PC-9 (cell line): ENCODE results near the gene SPECC1L. TPM values are rescaled to one million over a fixed set of nuclear protein-coding genes. Genes with fewer than 3 reads are reported as not detected.

Experiments used
- BruUV-seq: library from RNA; stranded (reverse); fragments of 400-500 nt; replicated peaks from 2 replicates; lab custom pipeline; 2021; lab: Mats Ljungman, UMichigan
- CTCF ChIA-PET: fragments of 300-600 bp; sonication (Branson Sonifier 250); formaldehyde crosslinking; loops from one replicate; lab custom pipeline; 2022; ENCODE audit warnings: antibody characterized with exemption; lab: Charles Lee
- POLR2A ChIA-PET: fragments of 300-600 bp; sonication (Branson Sonifier 250); formaldehyde crosslinking; loops from one replicate; lab custom pipeline; 2022; ENCODE audit warnings: antibody characterized with exemption; ENCODE audit not compliant: unreplicated experiment; lab: Charles Lee
- DNase-seq, 2 experiments: peaks; one replicate each; pipeline versions ENCODE4 v3.0.0 to v3.0.0-alpha.2; 2015 to 2022; ENCODE audit warnings: mixed read lengths in 1 of 2
- H2AFZ ChIP-seq: fragments of 200-600 bp; sonication (generic); 2 replicates; pipeline ENCODE4 v1.8.1; 2017; ENCODE audit warnings: antibody characterized with exemption
- H3F3A ChIP-seq: fragments of 200-600 bp; sonication (generic); 2 replicates; pipeline ENCODE4 v1.8.1; 2017; ENCODE audit warnings: antibody characterized with exemption, mild to moderate bottlenecking, low read depth; ENCODE audit not compliant: insufficient read depth
- H3K27ac ChIP-seq: fragments of 200-600 bp; sonication (generic); 2 replicates; pipeline ENCODE4 v1.6.1; 2016; ENCODE audit warnings: mixed run types
- H3K27me3 ChIP-seq: fragments of 200-600 bp; sonication (generic); 2 replicates; pipeline ENCODE4 v1.6.1; 2016; ENCODE audit warnings: low read depth, mixed run types; ENCODE audit not compliant: insufficient read depth
- H3K36me3 ChIP-seq: fragments of 200-600 bp; sonication (generic); 2 replicates; pipeline ENCODE4 v1.6.1; 2016; ENCODE audit warnings: low read depth, mixed run types
- H3K4me1 ChIP-seq: fragments of 200-600 bp; sonication (generic); replicated peaks from 2 replicates; pipeline ENCODE4 v1.6.1; 2016; ENCODE audit warnings: mixed run types; ENCODE audit not compliant: insufficient read depth
- H3K4me2 ChIP-seq: fragments of 200-600 bp; sonication (generic); 2 replicates; pipeline ENCODE4 v1.6.1; 2017; ENCODE audit warnings: mixed run types
- H3K4me3 ChIP-seq: fragments of 200-600 bp; sonication (generic); 2 replicates; pipeline ENCODE4 v1.6.1; 2016; ENCODE audit warnings: mixed run types
- H3K79me2 ChIP-seq: fragments of 200-600 bp; sonication (generic); 2 replicates; pipeline ENCODE4 v1.6.1; 2017; ENCODE audit warnings: low read depth, mixed run types
- H3K9me2 ChIP-seq: fragments of 200-600 bp; sonication (generic); 2 replicates; pipeline ENCODE4 v1.8.1; 2017; ENCODE audit warnings: mild to moderate bottlenecking; ENCODE audit not compliant: insufficient read depth
- H3K9me3 ChIP-seq: fragments of 200-600 bp; sonication (generic); 2 replicates; pipeline ENCODE4 v1.8.1; 2016; ENCODE audit warnings: low read depth; ENCODE audit not compliant: insufficient read depth
- H4K20me1 ChIP-seq: fragments of 200-600 bp; sonication (generic); 2 replicates; pipeline ENCODE4 v1.8.1; 2017; ENCODE audit not compliant: insufficient read depth
- EZH2 ChIP-seq: fragments of 200-600 bp; sonication (generic); IDR thresholded peaks from 2 replicates; pipeline ENCODE4 v1.8.0; 2017; ENCODE audit warnings: antibody characterized with exemption, low read depth
- intact Hi-C: fragments of 100-400 bp; cut with micrococcal nuclease; formaldehyde crosslinking; loops from one replicate; pipeline ENCODE4 v1.10.0; 2022; ENCODE audit not compliant: unreplicated experiment
- total RNA-seq: library from RNA; stranded (reverse); gene quantifications from 2 replicates; pipeline ENCODE4 v1.2.3, GENCODE V29; 2021
- TF ChIP-seq, protein P1 (sequence below): fragments of 200-600 bp; sonication (generic); conservative IDR thresholded peaks from 2 replicates; pipeline ENCODE4 v1.6.1; 2017; ENCODE audit warnings: mixed run types, antibody characterized with exemption, mild to moderate bottlenecking, moderate library complexity

SPECC1L gene
- total RNA-seq, 1 experiment from 2014 or later, result 38.9 TPM

DNA sequence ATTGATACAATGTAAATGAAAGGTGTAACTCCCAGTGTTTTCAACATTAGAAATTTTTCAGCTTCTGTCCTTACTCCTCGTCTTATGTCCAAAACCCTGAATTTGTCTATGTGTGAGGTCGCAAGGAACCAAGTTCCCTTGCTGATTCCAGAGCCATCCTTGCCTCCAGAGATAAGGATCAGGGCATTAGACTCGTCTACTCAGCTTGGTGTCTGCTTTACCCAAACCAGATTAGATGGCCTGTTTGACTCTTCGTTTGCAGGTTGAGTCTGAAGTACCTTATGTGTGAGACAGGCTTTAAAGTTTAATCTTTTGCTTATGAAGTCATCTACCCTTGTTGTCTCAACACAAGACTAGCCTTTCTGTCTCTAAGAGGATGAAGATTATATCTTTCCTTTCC lies 55.6 kb downstream of the SPECC1L start:
- no peaks in the 10 kb centered on the region for H3K9me2 ChIP-seq
- no peak overlapping the region for H3K4me2 ChIP-seq
- H3K4me3 ChIP-seq, result no peak overlapping the region
- H3K27me3 ChIP-seq, result no peaks in the 10 kb centered on the region
- no peaks in the 10 kb centered on the region for H3K4me1 ChIP-seq
- no peaks in the 10 kb centered on the region for H3K9me3 ChIP-seq
- intact Hi-C loops, result loop anchor here (10.0 kb wide), 1 partner anchor 199 kb away; no protein-coding TSS in a partner anchor
- no TSS peak for BruUV-seq
- H3K27ac ChIP-seq, result no peak overlapping the region
- H3K36me3 ChIP-seq, result peaks cover 39% of the 10 kb centered on the region
- peaks cover 3% of the 10 kb centered on the region; the same call in 1 of the 2 replicates for H4K20me1 ChIP-seq
- H3F3A ChIP-seq, result peaks cover 27% of the 10 kb centered on the region; the same call in 1 of the 2 replicates
- H2AFZ ChIP-seq, result no peak overlapping the region
- ChIA-PET POLR2A (no interaction called here), CTCF (no interaction called here)
- no peaks in the 10 kb centered on the region; the same call in 1 of the 2 replicates for H3K79me2 ChIP-seq
- no peak for DNase-seq
- TF ChIP-seq EZH2, result no peak
- TF ChIP-seq, protein P1, sequence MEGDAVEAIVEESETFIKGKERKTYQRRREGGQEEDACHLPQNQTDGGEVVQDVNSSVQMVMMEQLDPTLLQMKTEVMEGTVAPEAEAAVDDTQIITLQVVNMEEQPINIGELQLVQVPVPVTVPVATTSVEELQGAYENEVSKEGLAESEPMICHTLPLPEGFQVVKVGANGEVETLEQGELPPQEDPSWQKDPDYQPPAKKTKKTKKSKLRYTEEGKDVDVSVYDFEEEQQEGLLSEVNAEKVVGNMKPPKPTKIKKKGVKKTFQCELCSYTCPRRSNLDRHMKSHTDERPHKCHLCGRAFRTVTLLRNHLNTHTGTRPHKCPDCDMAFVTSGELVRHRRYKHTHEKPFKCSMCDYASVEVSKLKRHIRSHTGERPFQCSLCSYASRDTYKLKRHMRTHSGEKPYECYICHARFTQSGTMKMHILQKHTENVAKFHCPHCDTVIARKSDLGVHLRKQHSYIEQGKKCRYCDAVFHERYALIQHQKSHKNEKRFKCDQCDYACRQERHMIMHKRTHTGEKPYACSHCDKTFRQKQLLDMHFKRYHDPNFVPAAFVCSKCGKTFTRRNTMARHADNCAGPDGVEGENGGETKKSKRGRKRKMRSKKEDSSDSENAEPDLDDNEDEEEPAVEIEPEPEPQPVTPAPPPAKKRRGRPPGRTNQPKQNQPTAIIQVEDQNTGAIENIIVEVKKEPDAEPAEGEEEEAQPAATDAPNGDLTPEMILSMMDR, result no peak

DNA sequence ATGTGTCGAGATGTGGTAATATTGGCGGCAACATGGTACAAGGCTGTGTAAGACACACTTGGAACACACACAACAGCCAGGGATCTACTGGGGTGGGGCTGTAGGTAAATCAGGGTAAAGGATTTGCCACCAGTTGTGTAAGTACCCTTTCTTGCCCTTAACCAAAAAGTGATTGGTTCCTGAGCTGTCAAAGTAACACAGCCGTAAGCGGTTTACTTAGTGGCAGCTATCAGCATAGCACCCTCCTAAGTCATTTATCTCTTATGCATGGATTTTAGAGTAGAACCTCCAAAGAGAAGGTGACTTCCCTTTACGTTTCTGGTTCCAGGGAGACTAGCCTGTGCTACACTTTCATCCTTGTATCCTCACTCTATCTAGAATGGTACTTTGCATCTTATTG lies 57.2 kb downstream of the SPECC1L start:
- Histone ChIP-seq H3K4me1 (0 out of 2 replicates have a peak, but pooled peaks cover 2% of the 10 kb centered on the region), H3F3A (peaks cover 35% of the 10 kb centered on the region; the same call in 1 of the 2 replicates), H3K79me2 (no peaks in the 10 kb centered on the region; the same call in 1 of the 2 replicates), H3K4me3 (no peak overlapping the region), H3K4me2 (no peak overlapping the region), H2AFZ (no peak overlapping the region), H3K27ac (no peak overlapping the region), H4K20me1 (peaks cover 8% of the 10 kb centered on the region; the same call in 1 of the 2 replicates), H3K9me3 (no peaks in the 10 kb centered on the region), H3K9me2 (no peaks in the 10 kb centered on the region), H3K27me3 (no peaks in the 10 kb centered on the region), H3K36me3 (peaks cover 45% of the 10 kb centered on the region)
- intact Hi-C loops, result loop anchor here (10.0 kb wide), 1 partner anchor 197 kb away; no protein-coding TSS in a partner anchor
- BruUV-seq, result no TSS peak
- CTCF ChIA-PET, result interaction anchor here (0.6 kb wide), 2 partner anchors 23 to 194 kb away, joined by 4 to 6 read pairs; no protein-coding TSS in a partner anchor
- DNase-seq, result no peak
- TF ChIP-seq, protein P1, result no peak
- no peak for TF ChIP-seq EZH2
- POLR2A ChIA-PET, result no interaction called here

DNA sequence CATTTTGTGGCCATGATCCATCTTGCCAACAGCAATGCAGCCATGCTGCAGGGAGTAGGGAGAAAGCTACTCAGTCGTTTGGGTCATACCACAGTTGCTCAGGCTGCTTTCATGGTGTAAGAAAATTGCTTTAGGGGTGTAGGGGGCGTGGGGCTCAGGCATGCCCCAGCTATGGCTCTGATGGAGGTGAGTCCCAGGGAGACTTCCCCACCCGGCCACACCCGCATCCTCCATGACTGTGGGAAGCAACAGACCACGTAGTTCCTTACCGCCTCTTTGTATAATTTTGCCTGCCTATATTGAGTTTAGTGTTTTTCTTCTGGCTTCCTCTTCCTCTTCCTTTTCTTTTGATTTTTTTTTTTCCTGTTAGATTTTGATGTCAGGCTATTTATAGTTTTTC lies 58.8 kb downstream of the SPECC1L start:
- Histone ChIP-seq H2AFZ (no peak overlapping the region), H3F3A (peaks cover 39% of the 10 kb centered on the region; the same call in 1 of the 2 replicates), H3K4me3 (no peak overlapping the region), H3K9me2 (no peaks in the 10 kb centered on the region), H3K27ac (no peak overlapping the region), H4K20me1 (peaks cover 8% of the 10 kb centered on the region; the same call in 1 of the 2 replicates), H3K9me3 (no peaks in the 10 kb centered on the region), H3K27me3 (no peaks in the 10 kb centered on the region), H3K4me2 (no peak overlapping the region), H3K4me1 (0 out of 2 replicates have a peak, but pooled peaks cover 5% of the 10 kb centered on the region), H3K36me3 (peaks cover 43% of the 10 kb centered on the region), H3K79me2 (no peaks in the 10 kb centered on the region; the same call in 1 of the 2 replicates)
- no peak for DNase-seq
- ChIA-PET POLR2A (no interaction called here), CTCF (no interaction called here)
- no peak for TF ChIP-seq EZH2
- TF ChIP-seq, protein P1, result no peak
- intact Hi-C loops, result loop anchor here (10.0 kb wide), 1 partner anchor 195 kb away; no protein-coding TSS in a partner anchor
- BruUV-seq, result no TSS peak
